ENCODE measurements around the gene ZSCAN22. TPM values are rescaled to one million over a fixed set of nuclear protein-coding genes. Genes with fewer than 3 reads are reported as not detected.

ZSCAN22 gene
- total and polyA plus RNA-seq, 2 donors (not counting 3 experiments of a cell fraction or from before 2014, with no cell fraction given): 3.6 to 3.7 TPM

- Histone ChIP-seq H3K9ac (replicated peaks; ENCODE audit: extremely low read depth, insufficient read depth, low read length) (no peak overlapping the region), H3K9me1 (replicated peaks; ENCODE audit: control insufficient read depth, extremely low read depth, insufficient read depth, low read length) (no peaks in the 10 kb centered on the region), H4K20me1 (replicated peaks; ENCODE audit: control insufficient read depth, extremely low read depth, insufficient read depth, low read length) (no peaks in the 10 kb centered on the region), H3K27me3 (ENCODE audit: control insufficient read depth in 2 of 2, insufficient read depth in 2 of 2, low read length in 2 of 2) (no peaks in the 10 kb centered on the region), H3K27ac (ENCODE audit: insufficient read depth, low read depth, low read length) (no peak overlapping the region), H3K4me3 (replicated peaks in 1 of 3; ENCODE audit: insufficient read depth in 1 of 3, low read depth in 1 of 3, low read length in 3 of 3) (no peak overlapping the region), H3K79me2 (ENCODE audit: control insufficient read depth, insufficient read depth, low read length) (no peaks in the 10 kb centered on the region), H3K36me3 (ENCODE audit: control insufficient read depth in 2 of 2, extremely low read depth in 1 of 2, insufficient read depth in 2 of 2, low read length in 2 of 2) (peaks cover 0 to 22% of the 10 kb centered on the region in 2 experiments), H3K4me1 (ENCODE audit: control insufficient read depth, extremely low read depth, insufficient read depth, low read length) (no peaks in the 10 kb centered on the region), H3K4me2 (ENCODE audit: insufficient read depth, low read length) (no peak overlapping the region), H2AFZ (ENCODE audit: low read depth, low read length) (no peak overlapping the region), H3K9me3 (replicated peaks; ENCODE audit: control insufficient read depth, insufficient read depth, low read length) (peaks cover 2% of the 10 kb centered on the region)
- DNase-seq (ENCODE audit: low read depth, low spot score): no peak
- POLR2A ChIA-PET: no interaction called here
- BruUV-seq (replicated peaks): no TSS peak
- FAIRE-seq: no peak
- dilution Hi-C loops (cut with MboI; ENCODE audit: extremely low pct_ligation_motif_present, low sequenced_read_pairs) (no loop called here), intact Hi-C loops (cut with micrococcal nuclease) (no loop called here)
- CTCF ChIA-PET: no interaction called here
- TF ChIP-seq CTCF (IDR thresholded peaks at IDR 0.05; ENCODE audit: extremely low read depth in 1 of 2, insufficient read depth in 1 of 2, low read depth in 1 of 2, low read length in 2 of 2): no peak
- TF ChIP-seq JUN (IDR thresholded peaks at IDR 0.05; ENCODE audit: borderline replicate concordance, insufficient read depth, insufficient read length, low read depth): no peak
- TF ChIP-seq MAX (IDR thresholded peaks at IDR 0.05; ENCODE audit: insufficient read depth, insufficient read length): no peak
- TF ChIP-seq POLR2A (IDR thresholded peaks at IDR 0.05; ENCODE audit: low read depth, low read length): no peak
- no peak for TF ChIP-seq POLR2AphosphoS5 (IDR thresholded peaks at IDR 0.05; ENCODE audit: insufficient read depth, low read depth, low read length)
- TF ChIP-seq MYC (IDR thresholded peaks at IDR 0.05; ENCODE audit: low read depth, low read length): no peak
- TF ChIP-seq GATA2 (IDR thresholded peaks at IDR 0.05; ENCODE audit: insufficient read depth, insufficient read length, low read depth, low read length): no peak
- no peak for TF ChIP-seq EZH2 (IDR thresholded peaks at IDR 0.05; ENCODE audit: borderline replicate concordance, low read depth, low read length, severe bottlenecking)
- TF ChIP-seq FOS (IDR thresholded peaks at IDR 0.05; ENCODE audit: borderline replicate concordance, insufficient read depth, low read length): no peak
Measured at GRCh38 chr19:58334691-58335249, 8.0 kb downstream of the ZSCAN22 start.
